Vagina (tissue), 2 donors: ENCODE measurements around the gene DNAH14. TPM values are rescaled to one million over a fixed set of nuclear protein-coding genes. Genes with fewer than 3 reads are reported as not detected.
"Not testable (repeated sequence)": the region's sequence is repeated elsewhere in the genome, so short reads cannot be mapped to it uniquely, and the experiment has no call there.

Source experiments
- DNase-seq, 2 donors: peaks; one replicate each; pipeline ENCODE4 v3.0.0-alpha.2; 2017; ENCODE audit errors: extremely low spot score in 2 of 2
- H3K27ac ChIP-seq: fragments of 200-600 bp; sonication (generic); one replicate; pipeline ENCODE4 v1.5.1; 2019
- H3K27me3 ChIP-seq: fragments of 200-600 bp; sonication (generic); one replicate; pipeline ENCODE4 v1.5.1; 2019
- H3K36me3 ChIP-seq, 2 donors: fragments of 200-600 bp; sonication (generic); one replicate each; pipeline ENCODE4 v1.5.1; 2017 to 2019
- H3K4me1 ChIP-seq: fragments of 200-600 bp; sonication (generic); one replicate; pipeline ENCODE4 v1.5.1; 2019
- H3K4me3 ChIP-seq, 2 donors: fragments of 200-600 bp; sonication (generic); 1 replicate in 1 of 2; 2 replicates in 1 of 2; pipeline ENCODE4 v1.5.1; 2016 to 2019
- H3K9me3 ChIP-seq: fragments of 200-600 bp; sonication (generic); one replicate; pipeline ENCODE4 v1.5.1; 2019
- CTCF ChIP-seq, 3 experiments: fragments of 450-650 bp in 2 of 3; fragments of 200-600 bp in 1 of 3; sonication (generic) in 1 of 3; IDR thresholded peaks; one replicate each; pipeline ENCODE4 v1.5.1; 2017 to 2019; ENCODE audit warnings: antibody characterized with exemption in 3 of 3, mild to moderate bottlenecking in 2 of 3, moderate library complexity in 2 of 3
- POLR2A ChIP-seq, 2 donors: fragments of 450-650 bp; IDR thresholded peaks; one replicate each; pipeline ENCODE4 v1.6.1; 2017; ENCODE audit warnings: antibody characterized with exemption in 2 of 2, mild to moderate bottlenecking in 2 of 2, moderate library complexity in 2 of 2
- POLR2AphosphoS5 ChIP-seq, 2 donors: sonication (generic); formaldehyde crosslinking; IDR thresholded peaks; one replicate each; pipeline ENCODE4 v1.9.0; 2017; ENCODE audit warnings: antibody characterized with exemption in 2 of 2, mild to moderate bottlenecking in 2 of 2, low read depth in 1 of 2; ENCODE audit not compliant: insufficient read depth in 1 of 2
- intact Hi-C: fragments of 100-400 bp; cut with DNase I; formaldehyde crosslinking; loops from one replicate; pipeline ENCODE4 v1.15.1; 2023
- total RNA-seq: library from RNA; depleted of rRNA; stranded (reverse); fragments of >200 nt; gene quantifications from one replicate; pipeline ENCODE4 v1.2.3, GENCODE V29; 2016

The DNAH14 gene
- total RNA-seq, 1 donor from 2014 or later = 5.6 TPM

- DNase-seq = no peak
- no peaks in the 10 kb centered on the region for H3K36me3 ChIP-seq
- no peaks in the 10 kb centered on the region for H3K9me3 ChIP-seq
- no peaks in the 10 kb centered on the region for H3K4me1 ChIP-seq
- no peak for TF ChIP-seq POLR2A (IDR thresholded peaks at IDR 0.05)
- TF ChIP-seq POLR2AphosphoS5 (IDR thresholded peaks at IDR 0.05; ENCODE audit: insufficient read depth in 1 of 2, low read depth in 1 of 2) = no peak
- TF ChIP-seq CTCF (IDR thresholded peaks at IDR 0.05) = no peak
- no peak overlapping the region for H3K27ac ChIP-seq
- intact Hi-C loops = no loop called here
- H3K4me3 ChIP-seq = no peak overlapping the region
- no peaks in the 10 kb centered on the region for H3K27me3 ChIP-seq
These were observed 208.5 kb downstream of the DNAH14 start for GRCh38 chr1:225137976-225138375.

- H3K4me3 ChIP-seq = no peak overlapping the region
- no peaks in the 10 kb centered on the region for H3K9me3 ChIP-seq
- no peak for DNase-seq
- H3K36me3 ChIP-seq = no peaks in the 10 kb centered on the region
- intact Hi-C loops = no loop called here
- TF ChIP-seq POLR2AphosphoS5 (IDR thresholded peaks at IDR 0.05; ENCODE audit: insufficient read depth in 1 of 2, low read depth in 1 of 2) (no peak), CTCF (IDR thresholded peaks at IDR 0.05) (no peak), POLR2A (IDR thresholded peaks at IDR 0.05) (no peak)
- no peak overlapping the region for H3K27ac ChIP-seq
- no peaks in the 10 kb centered on the region for H3K4me1 ChIP-seq
- no peaks in the 10 kb centered on the region for H3K27me3 ChIP-seq
These were observed 213.5 kb downstream of the DNAH14 start for GRCh38 chr1:225143001-225143400.

GRCh38 chr1:225146478-225146877 is 217.0 kb downstream of the DNAH14 start:
- H3K4me3 ChIP-seq = no peak overlapping the region
- no peak for DNase-seq
- no peaks in the 10 kb centered on the region for H3K27me3 ChIP-seq
- H3K9me3 ChIP-seq = no peaks in the 10 kb centered on the region
- TF ChIP-seq POLR2AphosphoS5 (IDR thresholded peaks at IDR 0.05; ENCODE audit: insufficient read depth in 1 of 2, low read depth in 1 of 2) (no peak), POLR2A (IDR thresholded peaks at IDR 0.05) (no peak), CTCF (IDR thresholded peaks at IDR 0.05) (no peak)
- no peak overlapping the region for H3K27ac ChIP-seq
- no peaks in the 10 kb centered on the region for H3K36me3 ChIP-seq
- intact Hi-C loops = no loop called here
- H3K4me1 ChIP-seq = no peaks in the 10 kb centered on the region

- H3K4me1 ChIP-seq, H3K27ac ChIP-seq, H3K27me3 ChIP-seq, H3K9me3 ChIP-seq, intact Hi-C loops, H3K4me3 ChIP-seq, H3K36me3 ChIP-seq, DNase-seq: not testable (repeated sequence)
These were observed 218.3 kb downstream of the DNAH14 start for GRCh38 chr1:225147791-225148190.

- intact Hi-C loops = no loop called here
- H3K9me3 ChIP-seq = no peaks in the 10 kb centered on the region
- no peaks in the 10 kb centered on the region for H3K36me3 ChIP-seq
- H3K27me3 ChIP-seq = no peaks in the 10 kb centered on the region
- H3K27ac ChIP-seq = no peak overlapping the region
- TF ChIP-seq CTCF (IDR thresholded peaks at IDR 0.05) = no peak
- TF ChIP-seq POLR2A (IDR thresholded peaks at IDR 0.05) = no peak
- no peak for TF ChIP-seq POLR2AphosphoS5 (IDR thresholded peaks at IDR 0.05; ENCODE audit: insufficient read depth in 1 of 2, low read depth in 1 of 2)
- no peak overlapping the region for H3K4me3 ChIP-seq
- no peak for DNase-seq
- H3K4me1 ChIP-seq = no peaks in the 10 kb centered on the region
These were observed 222.6 kb downstream of the DNAH14 start for GRCh38 chr1:225152061-225152460.

GRCh38 chr1:225155555-225155954 is 226.1 kb downstream of the DNAH14 start:
- Histone ChIP-seq H3K27ac (no peak overlapping the region), H3K4me3 (no peak overlapping the region), H3K9me3 (no peaks in the 10 kb centered on the region), H3K4me1 (no peaks in the 10 kb centered on the region), H3K36me3 (no peaks in the 10 kb centered on the region), H3K27me3 (no peaks in the 10 kb centered on the region)
- DNase-seq = no peak
- intact Hi-C loops = no loop called here
- TF ChIP-seq POLR2AphosphoS5 (IDR thresholded peaks at IDR 0.05; ENCODE audit: insufficient read depth in 1 of 2, low read depth in 1 of 2) (no peak), POLR2A (IDR thresholded peaks at IDR 0.05) (no peak), CTCF (IDR thresholded peaks at IDR 0.05) (no peak)
